ENCODE results near the gene SOD3. TPM values are rescaled to one million over a fixed set of nuclear protein-coding genes. Genes with fewer than 3 reads are reported as not detected.

SOD3 gene
- total and polyA plus RNA-seq, 10 of the 15 experiments (the other 5 are each of a cell fraction or from before 2014, with no cell fraction given): not detected

DNA sequence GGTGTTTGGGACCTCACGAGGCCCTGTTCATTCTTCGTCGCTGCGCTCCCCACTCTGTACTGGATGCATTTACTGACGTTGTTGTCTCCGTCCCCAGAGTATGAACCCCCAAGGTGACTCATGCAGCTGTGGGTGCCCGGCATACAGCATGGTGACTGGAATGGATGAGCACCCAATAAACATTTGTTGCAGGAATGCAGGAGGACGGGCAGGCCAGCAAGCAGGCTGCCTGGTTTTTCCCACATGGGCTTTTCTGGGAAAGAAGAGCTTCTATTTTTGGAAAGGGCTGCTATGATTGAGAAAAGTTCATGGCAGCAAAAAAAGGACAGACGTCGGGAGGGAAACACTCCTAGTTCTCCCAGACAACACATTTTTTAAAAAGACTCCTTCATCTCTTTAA lies 893 bp upstream of the SOD3 start:
- Histone ChIP-seq H4K20me1 (ENCODE audit: control insufficient read depth, insufficient read depth) (no peaks in the 10 kb centered on the region), H3K27me3 (replicated peaks in 1 of 2; ENCODE audit: control insufficient read depth in 2 of 2, insufficient read depth in 2 of 2, low read length in 1 of 2) (no peaks in the 10 kb centered on the region; a peak in 1 of 4 replicates), H3K79me2 (ENCODE audit: control insufficient read depth, insufficient read depth, low read length) (no peaks in the 10 kb centered on the region), H2AFZ (ENCODE audit: control insufficient read depth, low read depth, low read length) (no peak overlapping the region), H3K4me1 (ENCODE audit: control insufficient read depth, insufficient read depth, low read length) (no peaks in the 10 kb centered on the region), H3K9me3 (replicated peaks; ENCODE audit: control insufficient read depth, insufficient read depth, low read length) (no peaks in the 10 kb centered on the region), H3K9ac (ENCODE audit: control insufficient read depth, insufficient read depth, low read length) (no peak overlapping the region), H3K4me3 (no peak overlapping the region), H3K36me3 (ENCODE audit: control insufficient read depth in 2 of 2, insufficient read depth in 2 of 2, low read length in 1 of 2) (no peaks in the 10 kb centered on the region), H3K27ac (ENCODE audit: control insufficient read depth, insufficient read depth) (no peak overlapping the region), H3K4me2 (ENCODE audit: control insufficient read depth, insufficient read depth) (no peak overlapping the region)
- RAD21 ChIA-PET (ENCODE audit: unreplicated experiment): no interaction called here
- 63% methylated on average over 10 of the region's 10 CpGs for WGBS (ENCODE audit: insufficient coverage, insufficient replicate concordance, low lambda C conversion rate, missing lambda C conversion rate)
- POLR2A ChIA-PET: no interaction called here
- intact Hi-C loops (cut with micrococcal nuclease; ENCODE audit: unreplicated experiment) (no loop called here), in situ Hi-C loops (cut with MboI) (no loop called here)
- DNase-seq (ENCODE audit: low read depth, low spot score) (no peak), ATAC-seq (no peak), FAIRE-seq (no peak)
- SMC1A ChIA-PET (ENCODE audit: uncharacterized antibody, unreplicated experiment): interaction anchor here (1.4 kb wide), 1 partner anchor 13 kb away, joined by 3 read pairs; no protein-coding TSS in a partner anchor
- CTCF ChIA-PET: no interaction called here
- no TSS peak for BruUV-seq (replicated peaks)
- no peak for TF ChIP-seq MEF2A (IDR thresholded peaks at IDR 0.05; ENCODE audit: insufficient read depth, low read depth, low read length)
- TF ChIP-seq CREM (IDR thresholded peaks at IDR 0.05; ENCODE audit: low read depth): no peak
- TF ChIP-seq, protein P1, sequence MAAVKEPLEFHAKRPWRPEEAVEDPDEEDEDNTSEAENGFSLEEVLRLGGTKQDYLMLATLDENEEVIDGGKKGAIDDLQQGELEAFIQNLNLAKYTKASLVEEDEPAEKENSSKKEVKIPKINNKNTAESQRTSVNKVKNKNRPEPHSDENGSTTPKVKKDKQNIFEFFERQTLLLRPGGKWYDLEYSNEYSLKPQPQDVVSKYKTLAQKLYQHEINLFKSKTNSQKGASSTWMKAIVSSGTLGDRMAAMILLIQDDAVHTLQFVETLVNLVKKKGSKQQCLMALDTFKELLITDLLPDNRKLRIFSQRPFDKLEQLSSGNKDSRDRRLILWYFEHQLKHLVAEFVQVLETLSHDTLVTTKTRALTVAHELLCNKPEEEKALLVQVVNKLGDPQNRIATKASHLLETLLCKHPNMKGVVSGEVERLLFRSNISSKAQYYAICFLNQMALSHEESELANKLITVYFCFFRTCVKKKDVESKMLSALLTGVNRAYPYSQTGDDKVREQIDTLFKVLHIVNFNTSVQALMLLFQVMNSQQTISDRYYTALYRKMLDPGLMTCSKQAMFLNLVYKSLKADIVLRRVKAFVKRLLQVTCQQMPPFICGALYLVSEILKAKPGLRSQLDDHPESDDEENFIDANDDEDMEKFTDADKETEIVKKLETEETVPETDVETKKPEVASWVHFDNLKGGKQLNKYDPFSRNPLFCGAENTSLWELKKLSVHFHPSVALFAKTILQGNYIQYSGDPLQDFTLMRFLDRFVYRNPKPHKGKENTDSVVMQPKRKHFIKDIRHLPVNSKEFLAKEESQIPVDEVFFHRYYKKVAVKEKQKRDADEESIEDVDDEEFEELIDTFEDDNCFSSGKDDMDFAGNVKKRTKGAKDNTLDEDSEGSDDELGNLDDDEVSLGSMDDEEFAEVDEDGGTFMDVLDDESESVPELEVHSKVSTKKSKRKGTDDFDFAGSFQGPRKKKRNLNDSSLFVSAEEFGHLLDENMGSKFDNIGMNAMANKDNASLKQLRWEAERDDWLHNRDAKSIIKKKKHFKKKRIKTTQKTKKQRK (IDR thresholded peaks at IDR 0.05; ENCODE audit: low read depth, low read length): no peak
- TF ChIP-seq NFYA (IDR thresholded peaks at IDR 0.05; ENCODE audit: borderline replicate concordance, low read depth, low read length): no peak
- no peak for TF ChIP-seq NR2C1 (IDR thresholded peaks at IDR 0.05)

Data from GM12878 (cell line).